MCF 10A (cell line): ENCODE results near the gene LMCD1. TPM values are rescaled to one million over a fixed set of nuclear protein-coding genes. Genes with fewer than 3 reads are reported as not detected.

Experiments
- BruUV-seq: library from RNA; stranded (reverse); fragments of 400-500 nt; replicated peaks from 2 replicates; lab custom pipeline; 2021; lab: Mats Ljungman, UMichigan
- CTCF ChIA-PET: fragments of 300-600 bp; sonication (Branson Sonifier 250); formaldehyde crosslinking; extraction: SDS; loops from one replicate; lab custom pipeline; 2021; ENCODE audit warnings: antibody characterized with exemption, inconsistent platforms; lab: Yijun Ruan, JAX
- POLR2A ChIA-PET: fragments of 300-600, 350-650 bp; sonication (Branson Sonifier 250); formaldehyde crosslinking; extraction: SDS; loops from one replicate; lab custom pipeline; 2020; ENCODE audit warnings: antibody characterized with exemption, inconsistent platforms; lab: Yijun Ruan, JAX
- DNase-seq: peaks from one replicate; pipeline ENCODE4 v3.0.0-alpha.2; 2018; ENCODE audit not compliant: unreplicated experiment
- H3K27ac Mint-ChIP-seq: one replicate; pipeline ENCODE4 v1.8.0; 2022; ENCODE audit warnings: mild to moderate bottlenecking, low read depth, mixed read lengths; ENCODE audit not compliant: unreplicated experiment
- H3K27me3 Mint-ChIP-seq: one replicate; pipeline ENCODE4 v1.8.0; 2022; ENCODE audit warnings: mixed read lengths; ENCODE audit not compliant: insufficient read depth, unreplicated experiment
- H3K36me3 Mint-ChIP-seq: one replicate; pipeline ENCODE4 v1.8.0; 2022; ENCODE audit warnings: mild to moderate bottlenecking, moderate library complexity, mixed read lengths; ENCODE audit not compliant: insufficient read depth, unreplicated experiment
- H3K4me1 Mint-ChIP-seq: one replicate; pipeline ENCODE4 v1.8.0; 2022; ENCODE audit warnings: mixed read lengths; ENCODE audit not compliant: insufficient read depth, unreplicated experiment
- H3K4me3 Mint-ChIP-seq: one replicate; pipeline ENCODE4 v1.8.0; 2022; ENCODE audit warnings: mild to moderate bottlenecking, moderate library complexity, mixed read lengths; ENCODE audit not compliant: unreplicated experiment
- H3K9me3 Mint-ChIP-seq: one replicate; pipeline ENCODE4 v1.8.0; 2022; ENCODE audit warnings: mixed read lengths; ENCODE audit not compliant: unreplicated experiment
- CTCF ChIP-seq: fragments of 200-600 bp; IDR thresholded peaks from one replicate; pipeline ENCODE4 v1.8.0; 2022; ENCODE audit warnings: antibody characterized with exemption, mild to moderate bottlenecking; ENCODE audit not compliant: unreplicated experiment
- intact Hi-C: fragments of 100-400 bp; cut with micrococcal nuclease; formaldehyde crosslinking; loops from 2 replicates; pipeline ENCODE4 v1.14.1; 2022
- total RNA-seq: library from RNA; stranded (reverse); gene quantifications from 2 replicates; pipeline ENCODE4 v1.2.3, GENCODE V29; 2022

The LMCD1 gene
- total RNA-seq, 1 experiment from 2014 or later, result 0.63 TPM

GRCh38 chr3:8497582-8497981 is 4.0 kb upstream of the LMCD1 start:
- H3K27me3 Mint-ChIP-seq, result no peaks in the 10 kb centered on the region
- peaks cover 14% of the 10 kb centered on the region for H3K4me1 Mint-ChIP-seq
- DNase-seq, result no peak
- H3K27ac Mint-ChIP-seq, result no peak overlapping the region
- intact Hi-C loops, result no loop called here
- ChIA-PET POLR2A (no interaction called here), CTCF (interaction anchor here (0.7 to 1.3 kb wide), 3 partner anchors 16 to 80 kb away, joined by 3 to 5 read pairs (median 4); no protein-coding TSS in a partner anchor)
- H3K4me3 Mint-ChIP-seq, result no peak overlapping the region
- no peaks in the 10 kb centered on the region for H3K9me3 Mint-ChIP-seq
- TF ChIP-seq CTCF, result no peak
- no peaks in the 10 kb centered on the region for H3K36me3 Mint-ChIP-seq
- no TSS peak for BruUV-seq

GRCh38 chr3:8499181-8499611 is 2.4 kb upstream of the LMCD1 start:
- no TSS peak for BruUV-seq
- TF ChIP-seq CTCF, result no peak
- Mint-ChIP-seq H3K4me1 (peaks cover 8% of the 10 kb centered on the region), H3K9me3 (no peaks in the 10 kb centered on the region), H3K36me3 (no peaks in the 10 kb centered on the region), H3K4me3 (no peak overlapping the region), H3K27me3 (no peaks in the 10 kb centered on the region), H3K27ac (no peak overlapping the region)
- no peak for DNase-seq
- POLR2A ChIA-PET, result interaction anchor here (0.6 kb wide), 1 partner anchor 62 kb away, joined by 4 read pairs; no protein-coding TSS in a partner anchor
- CTCF ChIA-PET, result no interaction called here
- intact Hi-C loops, result no loop called here

- no peak overlapping the region for H3K27ac Mint-ChIP-seq
- intact Hi-C loops, result no loop called here
- peak overlapping the region; percentile 75 for H3K4me3 Mint-ChIP-seq
- POLR2A ChIA-PET, result no interaction called here
- no TSS peak for BruUV-seq
- H3K4me1 Mint-ChIP-seq, result peaks cover 10% of the 10 kb centered on the region
- H3K36me3 Mint-ChIP-seq, result no peaks in the 10 kb centered on the region
- CTCF ChIA-PET, result interaction anchor here (0.6 kb wide), 2 partner anchors 9 to 68 kb away, joined by 3 read pairs; no protein-coding TSS in a partner anchor
- no peak for TF ChIP-seq CTCF
- no peaks in the 10 kb centered on the region for H3K27me3 Mint-ChIP-seq
- DNase-seq, result no peak
- H3K9me3 Mint-ChIP-seq, result no peaks in the 10 kb centered on the region
These were observed 1.2 kb upstream of the LMCD1 start for GRCh38 chr3:8500319-8500988.

- DNase-seq, result no peak
- Mint-ChIP-seq H3K27ac (no peak overlapping the region), H3K4me1 (peaks cover 15% of the 10 kb centered on the region), H3K4me3 (peak overlapping the region; percentile 75), H3K36me3 (no peaks in the 10 kb centered on the region), H3K9me3 (no peaks in the 10 kb centered on the region), H3K27me3 (no peaks in the 10 kb centered on the region)
- POLR2A ChIA-PET, result interaction anchor here (0.7 kb wide), 1 partner anchor 12 kb away, joined by 3 read pairs; no protein-coding TSS in a partner anchor
- CTCF ChIA-PET, result interaction anchor here (0.6 kb wide), 1 partner anchor 10 kb away, joined by 3 read pairs; no protein-coding TSS in a partner anchor
- intact Hi-C loops, result loop anchor here (1.0 kb wide), 1 partner anchor 11 kb away; no protein-coding TSS in a partner anchor
- no TSS peak for BruUV-seq
- TF ChIP-seq CTCF, result no peak
These were observed 643 bp upstream of the LMCD1 start for GRCh38 chr3:8500989-8501370.
